Left lung (tissue), 10 donors: ENCODE results near the gene JPH3. TPM values are rescaled to one million over a fixed set of nuclear protein-coding genes. Genes with fewer than 3 reads are reported as not detected.

Source experiments
- ATAC-seq: fragments of 200-7000 bp; cut with Tn5 transposase; one replicate; pipeline ENCODE4 v1.9.1; 2020; ENCODE audit warnings: moderate library complexity
- DNase-seq, 4 donors: peaks; one replicate each; pipeline ENCODE4 v3.0.0-alpha.2; 2013 to 2020
- H3K27ac ChIP-seq, 2 donors: fragments of 200-600 bp; sonication (generic) in 1 of 2; one replicate each; pipeline versions ENCODE4 v1.5.0 to v1.8.0; 2020 to 2021
- H3K27me3 ChIP-seq, 2 donors: fragments of 200-600 bp; sonication (generic) in 1 of 2; one replicate each; pipeline versions ENCODE4 v1.5.0 to v1.8.0; 2020 to 2021
- H3K36me3 ChIP-seq, 2 donors: fragments of 200-600 bp; sonication (generic) in 1 of 2; one replicate each; pipeline versions ENCODE4 v1.5.0 to v1.8.0; 2020 to 2021
- H3K4me1 ChIP-seq, 2 donors: fragments of 200-600 bp; one replicate each; pipeline ENCODE4 v1.8.0; 2021
- H3K4me3 ChIP-seq, 2 donors: fragments of 200-600 bp; sonication (generic) in 1 of 2; one replicate each; pipeline versions ENCODE4 v1.5.0 to v1.8.0; 2020 to 2021; ENCODE audit warnings: mild to moderate bottlenecking in 1 of 2
- H3K9me3 ChIP-seq, 2 donors: fragments of 200-600 bp; sonication (generic) in 1 of 2; one replicate each; pipeline versions ENCODE4 v1.5.0 to v1.8.0; 2020 to 2021
- CTCF ChIP-seq, 2 donors: fragments of 200-600 bp; sonication (generic) in 1 of 2; IDR thresholded peaks; one replicate each; pipeline versions ENCODE4 v1.5.0 to v1.8.0; 2021; ENCODE audit warnings: antibody characterized with exemption in 2 of 2
- intact Hi-C, 2 donors: fragments of 100-400 bp; cut with DNase I; formaldehyde crosslinking; loops; one replicate each; pipeline versions ENCODE4 v1.11.2 to v1.14.2; 2022
- polyA plus RNA-seq, 6 donors: library from polyadenylated mRNA; unstranded; fragments of 120-200 nt; gene quantifications; one replicate each; pipeline ENCODE4 v1.2.1, GENCODE V29; 2013; ENCODE audit not compliant: insufficient read length in 6 of 6
- total RNA-seq, 2 donors: library from RNA; stranded (reverse); fragmentation: NEBNext Ultra II Directional; extraction: Animal tissue kit (Norgen Biotek cat#: 25700); gene quantifications; one replicate each; pipeline ENCODE4 v1.2.1, GENCODE V29; 2021
- donor health status: DM: no; HTN: yes; CAD: no.
- donor health status: DM: no; HTN: no; CAD: no.

Gene JPH3
- total and polyA plus RNA-seq, 8 donors = 0.06 to 2.5 (median 1.2) TPM; not detected in 1

GRCh38 chr16:87727346-87727745, 125.0 kb downstream of the JPH3 start:
- Histone ChIP-seq H3K27me3 (no peaks in the 10 kb centered on the region), H3K27ac (no peak overlapping the region), H3K4me3 (no peak overlapping the region), H3K4me1 (peaks cover 3 to 5% of the 10 kb centered on the region in 2 donors), H3K9me3 (no peaks in the 10 kb centered on the region), H3K36me3 (peaks cover 0 to 59% of the 10 kb centered on the region in 2 donors)
- ATAC-seq (no peak), DNase-seq (peak in 1 of 4 donors; percentile 57)
- intact Hi-C loops = no loop called here
- TF ChIP-seq CTCF (IDR thresholded peaks at IDR 0.05) = no peak

- no peak for ATAC-seq
- intact Hi-C loops = no loop called here
- TF ChIP-seq CTCF (IDR thresholded peaks at IDR 0.05) = no peak
These were observed 125.7 kb downstream of the JPH3 start for GRCh38 chr16:87728026-87728425.

GRCh38 chr16:87729266-87729954, 127.1 kb downstream of the JPH3 start:
- no peak for TF ChIP-seq CTCF (IDR thresholded peaks at IDR 0.05)
- intact Hi-C loops = no loop called here
- H3K27me3 ChIP-seq = no peaks in the 10 kb centered on the region
- peaks cover 0 to 59% of the 10 kb centered on the region in 2 donors for H3K36me3 ChIP-seq
- peak in 3 of 4 donors; percentile 44 to 45 (median 44) for DNase-seq
- no peak overlapping the region for H3K4me3 ChIP-seq
- ATAC-seq = peak; percentile 69
- no peaks in the 10 kb centered on the region for H3K4me1 ChIP-seq
- H3K27ac ChIP-seq = no peak overlapping the region
- no peaks in the 10 kb centered on the region for H3K9me3 ChIP-seq

More at GRCh38 chr16:87728026-87728425, 125.7 kb downstream of the JPH3 start:
- DNase-seq = peak in 1 of 4 donors; percentile 3
- H3K36me3 ChIP-seq = peaks cover 0 to 56% of the 10 kb centered on the region in 2 donors
- H3K27me3 ChIP-seq = no peaks in the 10 kb centered on the region
- no peak overlapping the region for H3K4me3 ChIP-seq
- peaks cover 3 to 5% of the 10 kb centered on the region in 2 donors for H3K4me1 ChIP-seq
- no peaks in the 10 kb centered on the region for H3K9me3 ChIP-seq
- H3K27ac ChIP-seq = no peak overlapping the region

- H3K36me3 ChIP-seq = peaks cover 0 to 62% of the 10 kb centered on the region in 2 donors
- no peak for TF ChIP-seq CTCF (IDR thresholded peaks at IDR 0.05)
- no peaks in the 10 kb centered on the region for H3K27me3 ChIP-seq
- H3K9me3 ChIP-seq = no peaks in the 10 kb centered on the region
- no peak for DNase-seq
- no peak for ATAC-seq
- H3K27ac ChIP-seq = no peak overlapping the region
- no peaks in the 10 kb centered on the region for H3K4me1 ChIP-seq
- H3K4me3 ChIP-seq = no peak overlapping the region
- intact Hi-C loops = no loop called here
These were observed 129.3 kb downstream of the JPH3 start for GRCh38 chr16:87731607-87732006.

- no peak for TF ChIP-seq CTCF (IDR thresholded peaks at IDR 0.05)
- DNase-seq = no peak
- H3K4me3 ChIP-seq = no peak overlapping the region
- ATAC-seq = no peak
- H3K27ac ChIP-seq = no peak overlapping the region
- H3K36me3 ChIP-seq = peaks cover 0 to 70% of the 10 kb centered on the region in 2 donors
- no peaks in the 10 kb centered on the region for H3K4me1 ChIP-seq
- no peaks in the 10 kb centered on the region for H3K9me3 ChIP-seq
- intact Hi-C loops = no loop called here
- no peaks in the 10 kb centered on the region for H3K27me3 ChIP-seq
These were observed 130.9 kb downstream of the JPH3 start for GRCh38 chr16:87733190-87733589.
